ENCODE results near the gene GPC2. TPM values are rescaled to one million over a fixed set of nuclear protein-coding genes. Genes with fewer than 3 reads are reported as not detected.
"Not testable (repeated sequence)": the region's sequence is repeated elsewhere in the genome, so short reads cannot be mapped to it uniquely, and the experiment has no call there.

The GPC2 gene
- total RNA-seq, 1 donor from 2014 or later = 50.6 TPM

- H3K4me3 Mint-ChIP-seq = peak overlapping the region; percentile 99
- H3K4me1 Mint-ChIP-seq = peaks cover 19% of the 10 kb centered on the region
- no peak for TF ChIP-seq CTCF (IDR thresholded peaks at IDR 0.05; ENCODE audit: unreplicated experiment)
- peak overlapping the region; percentile 96 for H3K27ac Mint-ChIP-seq
- H3K27me3 Mint-ChIP-seq (ENCODE audit: low read depth) = no peaks in the 10 kb centered on the region
- H3K36me3 Mint-ChIP-seq = peaks cover 10% of the 10 kb centered on the region
- H3K9me3 Mint-ChIP-seq = no peaks in the 10 kb centered on the region
- DNase-seq (ENCODE audit: low spot score in 2 of 2, unreplicated experiment in 2 of 2) = no peak
Measured at GRCh38 chr7:100148225-100148558, 29.0 kb downstream of the GPC2 start.

GRCh38 chr7:100147278-100147677 lies 29.9 kb downstream of the GPC2 start:
- no peak overlapping the region for H3K4me3 Mint-ChIP-seq

GRCh38 chr7:100146350-100146749 lies 30.8 kb downstream of the GPC2 start:
- H3K9me3 Mint-ChIP-seq; H3K36me3 Mint-ChIP-seq; H3K27ac Mint-ChIP-seq; H3K4me3 Mint-ChIP-seq; H3K27me3 Mint-ChIP-seq (ENCODE audit: low read depth); DNase-seq (ENCODE audit: low spot score in 2 of 2, unreplicated experiment in 2 of 2): not testable (repeated sequence)
- peaks cover 22% of the 10 kb centered on the region for H3K4me1 Mint-ChIP-seq

More at GRCh38 chr7:100147278-100147677, 29.9 kb downstream of the GPC2 start:
- Mint-ChIP-seq H3K4me1 (peaks cover 22% of the 10 kb centered on the region), H3K27me3 (ENCODE audit: low read depth) (no peaks in the 10 kb centered on the region), H3K27ac (no peak overlapping the region), H3K9me3 (no peaks in the 10 kb centered on the region), H3K36me3 (peaks cover 6% of the 10 kb centered on the region)
- DNase-seq (ENCODE audit: low spot score in 2 of 2, unreplicated experiment in 2 of 2) = no peak
- TF ChIP-seq CTCF (IDR thresholded peaks at IDR 0.05; ENCODE audit: unreplicated experiment) = no peak

- no peak overlapping the region for H3K27ac Mint-ChIP-seq
- no peaks in the 10 kb centered on the region for H3K36me3 Mint-ChIP-seq
- peaks cover 3% of the 10 kb centered on the region for H3K4me1 Mint-ChIP-seq
Measured at GRCh38 chr7:100142461-100142860, 34.7 kb downstream of the GPC2 start.

GRCh38 chr7:100141555-100141949 lies 35.6 kb downstream of the GPC2 start:
- H3K27ac Mint-ChIP-seq = no peak overlapping the region
- H3K27me3 Mint-ChIP-seq (ENCODE audit: low read depth) = peaks cover 7% of the 10 kb centered on the region
- H3K36me3 Mint-ChIP-seq = no peaks in the 10 kb centered on the region
- H3K4me1 Mint-ChIP-seq = peaks cover 3% of the 10 kb centered on the region
- no peaks in the 10 kb centered on the region for H3K9me3 Mint-ChIP-seq
- no peak overlapping the region for H3K4me3 Mint-ChIP-seq
- DNase-seq (ENCODE audit: low spot score in 2 of 2, unreplicated experiment in 2 of 2) = no peak
- no peak for TF ChIP-seq CTCF (IDR thresholded peaks at IDR 0.05; ENCODE audit: unreplicated experiment)

More at GRCh38 chr7:100142461-100142860, 34.7 kb downstream of the GPC2 start:
- Mint-ChIP-seq H3K4me3 (no peak overlapping the region), H3K27me3 (ENCODE audit: low read depth) (peaks cover 7% of the 10 kb centered on the region), H3K9me3 (no peaks in the 10 kb centered on the region)
- DNase-seq (ENCODE audit: low spot score in 2 of 2, unreplicated experiment in 2 of 2) = no peak
- TF ChIP-seq CTCF (IDR thresholded peaks at IDR 0.05; ENCODE audit: unreplicated experiment) = no peak

GRCh38 chr7:100137851-100138760 lies 39.1 kb downstream of the GPC2 start:
- DNase-seq (ENCODE audit: low spot score in 2 of 2, unreplicated experiment in 2 of 2) = no peak
- TF ChIP-seq CTCF (IDR thresholded peaks at IDR 0.05; ENCODE audit: unreplicated experiment) = no peak
- Mint-ChIP-seq H3K4me3 (no peak overlapping the region), H3K4me1 (peaks cover 2% of the 10 kb centered on the region), H3K9me3 (no peaks in the 10 kb centered on the region), H3K36me3 (no peaks in the 10 kb centered on the region), H3K27ac (no peak overlapping the region), H3K27me3 (ENCODE audit: low read depth) (peaks cover 7% of the 10 kb centered on the region)

Data from mesothelial cell of epicardium (in vitro differentiated cells).